Keratinocyte (primary cell): Measurements from ENCODE around the gene HEMK1.

Experiments used
- CTCF ChIP-seq, 3 experiments: IDR thresholded peaks in 1 of 3; conservative IDR thresholded peaks in 1 of 3; optimal IDR thresholded peaks in 1 of 3; 2 replicates in 2 of 3; 3 replicates in 1 of 3; pipeline versions ENCODE3 to v1.5.1; 2011; ENCODE audit warnings: low read length in 3 of 3, mild to moderate bottlenecking in 3 of 3, moderate library complexity in 2 of 3, control low read depth in 1 of 3, inconsistent platforms in 1 of 3; ENCODE audit not compliant: insufficient read depth in 2 of 3; ENCODE audit errors: extremely low read depth in 1 of 3
- EZH2 ChIP-seq: IDR thresholded peaks from one replicate; pipeline ENCODE4 v1.6.1; 2012; ENCODE audit warnings: inconsistent platforms, mild to moderate bottlenecking, low read length, moderate library complexity

- no peak for TF ChIP-seq EZH2
- TF ChIP-seq CTCF (optimal IDR thresholded peaks at IDR 0.05 in 1 of 3, IDR thresholded peaks at IDR 0.05 in 1 of 3, conservative IDR thresholded peaks at IDR 0.05 in 1 of 3; ENCODE audit: extremely low read depth in 1 of 3, insufficient read depth in 2 of 3, low read length in 3 of 3) = no peak
Observed at GRCh38 chr3:50635066-50635465, 65.7 kb downstream of the HEMK1 start.
